GM23338 (cell line): ENCODE data around the gene RGS16. TPM values are rescaled to one million over a fixed set of nuclear protein-coding genes. Genes with fewer than 3 reads are reported as not detected.
A peak's percentile ranks its signal among the peaks of the same experiment; 100 is the strongest.

ENCODE experiments used
- ATAC-seq: fragments of 200-7000 bp; cut with Tn5 transposase; 3 replicates; pipeline ENCODE4 v1.9.1; 2020
- DNase-seq: peaks from one replicate; pipeline ENCODE4 v3.0.0-alpha.2; 2015; ENCODE audit warnings: low spot score
- H2AFZ ChIP-seq: fragments of 200-600 bp; sonication (generic); 2 replicates; pipeline ENCODE4 v1.8.0; 2016; ENCODE audit warnings: antibody characterized with exemption, mild to moderate bottlenecking, moderate library complexity
- H3F3A ChIP-seq: fragments of 200-600 bp; sonication (generic); replicated peaks from 2 replicates; pipeline ENCODE4 v1.8.0; 2017; ENCODE audit warnings: antibody characterized with exemption, mixed run types, low read depth
- H3K27ac ChIP-seq: fragments of 200-600 bp; sonication (generic); 2 replicates; pipeline ENCODE4 v1.6.1; 2016; ENCODE audit warnings: low read depth
- H3K27me3 ChIP-seq: fragments of 200-600 bp; sonication (generic); 2 replicates; pipeline ENCODE4 v1.8.0; 2016; ENCODE audit warnings: mild to moderate bottlenecking, mixed run types, moderate library complexity; ENCODE audit not compliant: insufficient read depth
- H3K36me3 ChIP-seq: fragments of 200-600 bp; sonication (generic); 2 replicates; pipeline ENCODE4 v1.8.0; 2016; ENCODE audit warnings: mild to moderate bottlenecking; ENCODE audit not compliant: insufficient read depth
- H3K4me1 ChIP-seq: fragments of 200-600 bp; sonication (generic); 2 replicates; pipeline ENCODE4 v1.8.0; 2016; ENCODE audit warnings: mild to moderate bottlenecking, moderate library complexity; ENCODE audit not compliant: insufficient read depth
- H3K4me2 ChIP-seq: fragments of 200-600 bp; sonication (generic); 2 replicates; pipeline ENCODE4 v1.7.1; 2017; ENCODE audit warnings: mixed run types
- H3K4me3 ChIP-seq: fragments of 200-600 bp; sonication (generic); 2 replicates; pipeline ENCODE4 v1.6.1; 2016; ENCODE audit warnings: mixed run types
- H3K79me2 ChIP-seq: fragments of 200-600 bp; sonication (generic); replicated peaks from 2 replicates; pipeline ENCODE4 v1.8.0; 2017; ENCODE audit warnings: mild to moderate bottlenecking; ENCODE audit not compliant: insufficient read depth
- H3K9me2 ChIP-seq: fragments of 200-600 bp; sonication (generic); 2 replicates; pipeline ENCODE4 v1.8.0; 2017; ENCODE audit not compliant: insufficient read depth
- H4K20me1 ChIP-seq: fragments of 200-600 bp; sonication (generic); replicated peaks from 2 replicates; pipeline ENCODE4 v1.8.0; 2017; ENCODE audit warnings: mild to moderate bottlenecking; ENCODE audit not compliant: insufficient read depth
- H3K27ac Mint-ChIP-seq: 2 replicates; pipeline ENCODE4 v1.8.0; 2020; ENCODE audit warnings: inconsistent platforms, mild to moderate bottlenecking, moderate library complexity, mixed read lengths
- H3K27me3 Mint-ChIP-seq: 3 replicates; pipeline ENCODE4 v1.8.0; 2022; ENCODE audit warnings: low read depth, mild to moderate bottlenecking, moderate library complexity, mixed read lengths, inconsistent platforms; ENCODE audit not compliant: insufficient read depth, poor library complexity
- H3K36me3 Mint-ChIP-seq: 3 replicates; pipeline ENCODE4 v1.8.0; 2021; ENCODE audit warnings: low read depth, mild to moderate bottlenecking, inconsistent platforms, moderate library complexity, mixed read lengths
- H3K4me1 Mint-ChIP-seq: 3 replicates; pipeline ENCODE4 v1.8.0; 2020; ENCODE audit warnings: mild to moderate bottlenecking, inconsistent platforms, mixed read lengths
- H3K4me3 Mint-ChIP-seq: 3 replicates; pipeline ENCODE4 v1.8.0; 2021; ENCODE audit warnings: moderate library complexity, mild to moderate bottlenecking, inconsistent platforms, mixed read lengths
- H3K9me3 Mint-ChIP-seq: 3 replicates; pipeline ENCODE4 v1.8.0; 2020; ENCODE audit warnings: moderate library complexity, mild to moderate bottlenecking, inconsistent platforms, mixed read lengths
- CREB1 ChIP-seq: fragments of 250-450 bp; sonication (Bioruptor Pico); IDR thresholded peaks from 2 replicates; pipeline ENCODE4 v1.5.0; 2020; ENCODE audit warnings: low read depth, mild to moderate bottlenecking, moderate library complexity
- ETS1 ChIP-seq: IDR thresholded peaks from 2 replicates; pipeline ENCODE4 v1.6.1; 2016; ENCODE audit warnings: antibody characterized with exemption
- EZH2 ChIP-seq: fragments of 200-600 bp; sonication (generic); IDR thresholded peaks from one replicate; pipeline ENCODE4 v1.8.0; 2017; ENCODE audit warnings: antibody characterized with exemption, mild to moderate bottlenecking, low read depth; ENCODE audit not compliant: unreplicated experiment
- EZH2phosphoT487 ChIP-seq: fragments of 200-600 bp; sonication (generic); IDR thresholded peaks from one replicate; pipeline ENCODE4 v1.8.1; 2018; ENCODE audit warnings: antibody characterized with exemption; ENCODE audit not compliant: unreplicated experiment
- JUNB ChIP-seq: IDR thresholded peaks from one replicate; pipeline ENCODE4 v1.6.1; 2016; ENCODE audit warnings: antibody characterized with exemption; ENCODE audit not compliant: unreplicated experiment
- NANOG ChIP-seq: IDR thresholded peaks from 2 replicates; pipeline ENCODE4 v1.6.1; 2016; ENCODE audit warnings: antibody characterized with exemption, borderline replicate concordance
- POLR2AphosphoS5 ChIP-seq: IDR thresholded peaks from 2 replicates; pipeline ENCODE4 v1.6.1; 2016; ENCODE audit warnings: antibody characterized with exemption, low read depth
- ZNF114 ChIP-seq: fragments of 250-450 bp; sonication (Bioruptor Pico); IDR thresholded peaks from 2 replicates; pipeline ENCODE4 v1.5.0; 2020; ENCODE audit warnings: mild to moderate bottlenecking, moderate library complexity
- ZNF331 ChIP-seq: fragments of 250-450 bp; sonication (Bioruptor Pico); IDR thresholded peaks from 2 replicates; pipeline ENCODE4 v1.5.0; 2020; ENCODE audit warnings: low read depth, mild to moderate bottlenecking, moderate library complexity
- polyA plus RNA-seq: library from polyadenylated mRNA; unstranded; fragments of >200 nt; fragmentation: Nextera tagmentation; extraction: Ambion mirVana; gene quantifications from 2 replicates; pipeline ENCODE4 v1.2.1, GENCODE V29; 2016
- total RNA-seq: library from RNA; depleted of rRNA; stranded (reverse); fragments of >200 nt; shearing (Covaris generic); gene quantifications from 2 replicates; pipeline ENCODE4 v1.2.3, GENCODE V29; 2014
- TF ChIP-seq, protein P1 (sequence below): IDR thresholded peaks from one replicate; pipeline ENCODE4 v1.6.1; 2018; ENCODE audit warnings: antibody characterized with exemption; ENCODE audit not compliant: unreplicated experiment
- TF ChIP-seq, protein P2 (sequence below), 2 experiments: fragments of 200-600 bp in 1 of 2; sonication (generic) in 1 of 2; conservative IDR thresholded peaks; 2 replicates each; pipeline versions ENCODE4 v1.5.1 to v1.6.1; 2016 to 2017; ENCODE audit warnings: antibody characterized with exemption in 2 of 2, low read depth in 2 of 2, mild to moderate bottlenecking in 2 of 2, moderate library complexity in 1 of 2

RGS16 gene
- total and polyA plus RNA-seq, 2 experiments from 2014 or later = 15.4 to 31.6 TPM

GRCh38 chr1:182588500-182589396 is 15.4 kb downstream of the RGS16 start, which contains the start of gene RNASEL:
Gene RNASEL (minus strand): TSS chr1:182589256. CDS start chr1:182586806, 2,450 bp downstream.
- Histone ChIP-seq H4K20me1 (no peaks in the 10 kb centered on the region), H3K36me3 (no peaks in the 10 kb centered on the region), H3F3A (no peaks in the 10 kb centered on the region), H3K4me3 (peak within 1 kb of the TSS; percentile 44), H3K4me1 (peaks cover 13% of the 10 kb centered on the region), H3K9me2 (no peaks in the 10 kb centered on the region; the same call in 1 of the 2 replicates), H3K79me2 (no peaks in the 10 kb centered on the region), H3K4me2 (peak within 1 kb of the TSS; percentile 50), H3K27ac (no peak within 1 kb of the TSS), H2AFZ (peak within 1 kb of the TSS; percentile 94), H3K27me3 (no peaks in the 10 kb centered on the region)
- Mint-ChIP-seq H3K4me1 (peaks cover 13% of the 10 kb centered on the region), H3K4me3 (peak within 1 kb of the TSS; percentile 73), H3K9me3 (no peaks in the 10 kb centered on the region), H3K27ac (peak within 1 kb of the TSS; percentile 43; the same call in 1 of the 2 replicates), H3K27me3 (peaks cover 7% of the 10 kb centered on the region), H3K36me3 (no peaks in the 10 kb centered on the region; the same call in 1 of the 3 replicates)
- TF ChIP-seq POLR2AphosphoS5 = 0 out of 2 replicates have a peak, but pooled peaks have one; percentile 17
- no peak for TF ChIP-seq ZNF331 (CRISPR knock-in tag)
- TF ChIP-seq CREB1 (CRISPR knock-in tag) = peak; percentile 28; the same call in 1 of the 2 replicates
- TF ChIP-seq NANOG = no peak
- no peak for TF ChIP-seq ZNF114
- TF ChIP-seq, protein P1, sequence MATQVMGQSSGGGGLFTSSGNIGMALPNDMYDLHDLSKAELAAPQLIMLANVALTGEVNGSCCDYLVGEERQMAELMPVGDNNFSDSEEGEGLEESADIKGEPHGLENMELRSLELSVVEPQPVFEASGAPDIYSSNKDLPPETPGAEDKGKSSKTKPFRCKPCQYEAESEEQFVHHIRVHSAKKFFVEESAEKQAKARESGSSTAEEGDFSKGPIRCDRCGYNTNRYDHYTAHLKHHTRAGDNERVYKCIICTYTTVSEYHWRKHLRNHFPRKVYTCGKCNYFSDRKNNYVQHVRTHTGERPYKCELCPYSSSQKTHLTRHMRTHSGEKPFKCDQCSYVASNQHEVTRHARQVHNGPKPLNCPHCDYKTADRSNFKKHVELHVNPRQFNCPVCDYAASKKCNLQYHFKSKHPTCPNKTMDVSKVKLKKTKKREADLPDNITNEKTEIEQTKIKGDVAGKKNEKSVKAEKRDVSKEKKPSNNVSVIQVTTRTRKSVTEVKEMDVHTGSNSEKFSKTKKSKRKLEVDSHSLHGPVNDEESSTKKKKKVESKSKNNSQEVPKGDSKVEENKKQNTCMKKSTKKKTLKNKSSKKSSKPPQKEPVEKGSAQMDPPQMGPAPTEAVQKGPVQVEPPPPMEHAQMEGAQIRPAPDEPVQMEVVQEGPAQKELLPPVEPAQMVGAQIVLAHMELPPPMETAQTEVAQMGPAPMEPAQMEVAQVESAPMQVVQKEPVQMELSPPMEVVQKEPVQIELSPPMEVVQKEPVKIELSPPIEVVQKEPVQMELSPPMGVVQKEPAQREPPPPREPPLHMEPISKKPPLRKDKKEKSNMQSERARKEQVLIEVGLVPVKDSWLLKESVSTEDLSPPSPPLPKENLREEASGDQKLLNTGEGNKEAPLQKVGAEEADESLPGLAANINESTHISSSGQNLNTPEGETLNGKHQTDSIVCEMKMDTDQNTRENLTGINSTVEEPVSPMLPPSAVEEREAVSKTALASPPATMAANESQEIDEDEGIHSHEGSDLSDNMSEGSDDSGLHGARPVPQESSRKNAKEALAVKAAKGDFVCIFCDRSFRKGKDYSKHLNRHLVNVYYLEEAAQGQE = no peak
- no peak for TF ChIP-seq JUNB
- DNase-seq = peak; percentile 73
- peak; percentile 98 for ATAC-seq

- no peaks in the 10 kb centered on the region for H3K36me3 ChIP-seq
- no peaks in the 10 kb centered on the region for H3K9me3 Mint-ChIP-seq
- peaks cover 13% of the 10 kb centered on the region for H3K4me1 Mint-ChIP-seq
- peak overlapping the region; percentile 94; the same call in 1 of the 2 replicates for H2AFZ ChIP-seq
- TF ChIP-seq ZNF331 (CRISPR knock-in tag) (no peak), POLR2AphosphoS5 (no peak), EZH2phosphoT487 (no peak), ETS1 (no peak), EZH2 (no peak)
- TF ChIP-seq, protein P2, sequence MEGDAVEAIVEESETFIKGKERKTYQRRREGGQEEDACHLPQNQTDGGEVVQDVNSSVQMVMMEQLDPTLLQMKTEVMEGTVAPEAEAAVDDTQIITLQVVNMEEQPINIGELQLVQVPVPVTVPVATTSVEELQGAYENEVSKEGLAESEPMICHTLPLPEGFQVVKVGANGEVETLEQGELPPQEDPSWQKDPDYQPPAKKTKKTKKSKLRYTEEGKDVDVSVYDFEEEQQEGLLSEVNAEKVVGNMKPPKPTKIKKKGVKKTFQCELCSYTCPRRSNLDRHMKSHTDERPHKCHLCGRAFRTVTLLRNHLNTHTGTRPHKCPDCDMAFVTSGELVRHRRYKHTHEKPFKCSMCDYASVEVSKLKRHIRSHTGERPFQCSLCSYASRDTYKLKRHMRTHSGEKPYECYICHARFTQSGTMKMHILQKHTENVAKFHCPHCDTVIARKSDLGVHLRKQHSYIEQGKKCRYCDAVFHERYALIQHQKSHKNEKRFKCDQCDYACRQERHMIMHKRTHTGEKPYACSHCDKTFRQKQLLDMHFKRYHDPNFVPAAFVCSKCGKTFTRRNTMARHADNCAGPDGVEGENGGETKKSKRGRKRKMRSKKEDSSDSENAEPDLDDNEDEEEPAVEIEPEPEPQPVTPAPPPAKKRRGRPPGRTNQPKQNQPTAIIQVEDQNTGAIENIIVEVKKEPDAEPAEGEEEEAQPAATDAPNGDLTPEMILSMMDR (conservative IDR thresholded peaks at IDR 0.05; ENCODE audit: low read depth in 2 of 2) = no peak
- H3K27me3 ChIP-seq = no peaks in the 10 kb centered on the region
- no peak for ATAC-seq
- no peaks in the 10 kb centered on the region; the same call in 1 of the 3 replicates for H3K36me3 Mint-ChIP-seq
- H3K79me2 ChIP-seq = no peaks in the 10 kb centered on the region
- H3K4me2 ChIP-seq = peak overlapping the region; percentile 50; the same call in 1 of the 2 replicates
- no peak overlapping the region for H3K27ac Mint-ChIP-seq
- no peaks in the 10 kb centered on the region for H4K20me1 ChIP-seq
- no peaks in the 10 kb centered on the region for H3F3A ChIP-seq
- peak overlapping the region; percentile 73; the same call in 1 of the 3 replicates for H3K4me3 Mint-ChIP-seq
- H3K27ac ChIP-seq = no peak overlapping the region
- peaks cover 7% of the 10 kb centered on the region for H3K27me3 Mint-ChIP-seq
- peaks cover 13% of the 10 kb centered on the region for H3K4me1 ChIP-seq
- DNase-seq = no peak
- H3K4me3 ChIP-seq = peak overlapping the region; percentile 44
- H3K9me2 ChIP-seq = no peaks in the 10 kb centered on the region; the same call in none of the 2 replicates
Observed at GRCh38 chr1:182587666-182588499, 16.3 kb downstream of the RGS16 start.
